ENCODE results near the gene CABP7. TPM values are rescaled to one million over a fixed set of nuclear protein-coding genes. Genes with fewer than 3 reads are reported as not detected.

CABP7 gene
- total RNA-seq, 1 experiment from 2014 or later = 0.19 TPM

GRCh38 chr22:29722587-29722986 is 2.8 kb downstream of the CABP7 start:
- no peak for DNase-seq (ENCODE audit: low spot score)

GRCh38 chr22:29723766-29724165 is 4.0 kb downstream of the CABP7 start:
- DNase-seq (ENCODE audit: low spot score) = no peak

- DNase-seq (ENCODE audit: low spot score) = no peak
Observed at GRCh38 chr22:29724843-29725242, 5.0 kb downstream of the CABP7 start.

GRCh38 chr22:29726106-29726505 is 6.3 kb downstream of the CABP7 start:
- no peak for DNase-seq (ENCODE audit: low spot score)

- DNase-seq (ENCODE audit: low spot score) = no peak
Observed at GRCh38 chr22:29726512-29727130, 6.8 kb downstream of the CABP7 start.

- DNase-seq (ENCODE audit: low spot score) = no peak
Observed at GRCh38 chr22:29727131-29727523, 7.3 kb downstream of the CABP7 start.

GRCh38 chr22:29729161-29729560 is 9.4 kb downstream of the CABP7 start:
- DNase-seq (ENCODE audit: low spot score) = no peak

- no peak for DNase-seq (ENCODE audit: low spot score)
Observed at GRCh38 chr22:29731058-29731850, 11.5 kb downstream of the CABP7 start.

GRCh38 chr22:29732883-29733282 is 13.1 kb downstream of the CABP7 start:
- no peak for DNase-seq (ENCODE audit: low spot score)

GRCh38 chr22:29733362-29734201 is 13.8 kb downstream of the CABP7 start:
- DNase-seq (ENCODE audit: low spot score) = peak; percentile 66

- DNase-seq (ENCODE audit: low spot score) = no peak
Observed at GRCh38 chr22:29734406-29734805, 14.6 kb downstream of the CABP7 start.

GRCh38 chr22:29734838-29735237 is 15.0 kb downstream of the CABP7 start:
- no peak for DNase-seq (ENCODE audit: low spot score)

GRCh38 chr22:29735416-29735815 is 15.6 kb downstream of the CABP7 start:
- no peak for DNase-seq (ENCODE audit: low spot score)

GRCh38 chr22:29737251-29738117 is 17.7 kb downstream of the CABP7 start:
- peak; percentile 21 for DNase-seq (ENCODE audit: low spot score)

GRCh38 chr22:29738118-29738815 is 18.5 kb downstream of the CABP7 start:
- DNase-seq (ENCODE audit: low spot score) = no peak

- no peak for DNase-seq (ENCODE audit: low spot score)
Observed at GRCh38 chr22:29739346-29739875, 19.6 kb downstream of the CABP7 start.

GRCh38 chr22:29740216-29740615 is 20.4 kb downstream of the CABP7 start:
- no peak for DNase-seq (ENCODE audit: low spot score)

GRCh38 chr22:29741926-29742325 is 22.1 kb downstream of the CABP7 start:
- DNase-seq (ENCODE audit: low spot score) = no peak

- no peak for DNase-seq (ENCODE audit: low spot score)
Observed at GRCh38 chr22:29742326-29742725, 22.5 kb downstream of the CABP7 start.

- no peak for DNase-seq (ENCODE audit: low spot score)
Observed at GRCh38 chr22:29744902-29745301, 25.1 kb downstream of the CABP7 start.

GRCh38 chr22:29747832-29748231 is 28.0 kb downstream of the CABP7 start:
- no peak for DNase-seq (ENCODE audit: low spot score)

Measured in A172 (cell line).